CD14-positive monocyte (primary cell): Measurements from ENCODE around the gene RAMP2. TPM values are rescaled to one million over a fixed set of nuclear protein-coding genes. Genes with fewer than 3 reads are reported as not detected.

Source experiments
- DNase-seq, 3 donors: peaks; one replicate each; pipeline ENCODE4 v3.0.0-alpha.2; 2011 to 2022
- H2AFZ ChIP-seq: 2 replicates; pipeline ENCODE4 v1.6.0; 2012; ENCODE audit warnings: mild to moderate bottlenecking, low read depth, low read length, inconsistent platforms; ENCODE audit not compliant: insufficient read depth, poor library complexity, severe bottlenecking
- H3K27ac ChIP-seq, 2 donors: 1 replicate in 1 of 2; 2 replicates in 1 of 2; pipeline ENCODE4 v1.5.1; 2012 to 2013; ENCODE audit warnings: low read length in 2 of 2, control low read depth in 1 of 2, inconsistent platforms in 1 of 2, low read depth in 1 of 2, mild to moderate bottlenecking in 1 of 2
- H3K27me3 ChIP-seq, 2 donors: one replicate each; pipeline versions ENCODE4 v1.6.0 to v1.6.1; 2011 to 2013; ENCODE audit warnings: low read length in 2 of 2; ENCODE audit not compliant: control insufficient read depth in 2 of 2, insufficient read depth in 2 of 2
- H3K36me3 ChIP-seq, 2 donors: replicated peaks in 1 of 2; 1 replicate in 1 of 2; 2 replicates in 1 of 2; pipeline versions ENCODE4 v1.5.1 to v1.6.1; 2012 to 2013; ENCODE audit warnings: low read length in 2 of 2, control low read depth in 1 of 2, inconsistent platforms in 1 of 2, mild to moderate bottlenecking in 1 of 2; ENCODE audit not compliant: insufficient read depth in 2 of 2, control insufficient read depth in 1 of 2
- H3K4me1 ChIP-seq, 2 donors: 1 replicate in 1 of 2; 2 replicates in 1 of 2; pipeline versions ENCODE4 v1.5.1 to v1.6.1; 2012 to 2013; ENCODE audit warnings: low read length in 2 of 2, control low read depth in 1 of 2, inconsistent platforms in 1 of 2, mild to moderate bottlenecking in 1 of 2, moderate library complexity in 1 of 2; ENCODE audit not compliant: insufficient read depth in 2 of 2, control insufficient read depth in 1 of 2
- H3K4me2 ChIP-seq: replicated peaks from 2 replicates; pipeline ENCODE3; 2012; ENCODE audit warnings: low read length, moderate library complexity, mild to moderate bottlenecking; ENCODE audit not compliant: poor library complexity, severe bottlenecking; ENCODE audit errors: extremely low read depth
- H3K4me3 ChIP-seq, 3 experiments: fragments of 200-600 bp in 1 of 3; sonication (generic) in 1 of 3; replicated peaks in 1 of 3; 1 replicate in 2 of 3; 2 replicates in 1 of 3; pipeline ENCODE4 v1.5.1; 2011 to 2013; ENCODE audit warnings: low read length in 3 of 3, mild to moderate bottlenecking in 3 of 3, control low read depth in 2 of 3, low read depth in 2 of 3, inconsistent platforms in 1 of 3, moderate library complexity in 1 of 3
- H3K79me2 ChIP-seq: 2 replicates; pipeline ENCODE4 v1.6.0; 2012; ENCODE audit warnings: mild to moderate bottlenecking, control low read depth, inconsistent platforms, low read length, moderate library complexity; ENCODE audit not compliant: insufficient read depth
- H3K9ac ChIP-seq: 2 replicates; pipeline ENCODE4 v1.6.0; 2017; ENCODE audit warnings: low read length, mild to moderate bottlenecking; ENCODE audit not compliant: insufficient read depth, poor library complexity, severe bottlenecking
- H3K9me3 ChIP-seq, 2 donors: replicated peaks in 1 of 2; 1 replicate in 1 of 2; 2 replicates in 1 of 2; pipeline versions ENCODE4 v1.5.1 to v1.6.1; 2012 to 2013; ENCODE audit warnings: low read length in 2 of 2, control low read depth in 1 of 2; ENCODE audit not compliant: control insufficient read depth in 1 of 2, insufficient read depth in 1 of 2
- H4K20me1 ChIP-seq: 2 replicates; pipeline ENCODE4 v1.6.0; 2012; ENCODE audit warnings: mild to moderate bottlenecking, low read length, control low read depth, moderate library complexity; ENCODE audit not compliant: insufficient read depth
- H3K27ac Mint-ChIP-seq, 7 donors: one replicate each; pipeline ENCODE4 v1.8.0; 2020; ENCODE audit warnings: mild to moderate bottlenecking in 7 of 7, mixed read lengths in 7 of 7, moderate library complexity in 6 of 7, inconsistent platforms in 2 of 7
- H3K27me3 Mint-ChIP-seq, 3 donors: one replicate each; pipeline ENCODE4 v1.8.0; 2021 to 2022; ENCODE audit warnings: low read depth in 3 of 3, mild to moderate bottlenecking in 3 of 3, mixed read lengths in 3 of 3, moderate library complexity in 3 of 3, inconsistent platforms in 1 of 3
- H3K36me3 Mint-ChIP-seq, 2 donors: one replicate each; pipeline ENCODE4 v1.8.0; 2020; ENCODE audit warnings: mixed read lengths in 2 of 2, inconsistent platforms in 1 of 2, mild to moderate bottlenecking in 1 of 2
- H3K4me1 Mint-ChIP-seq: one replicate; pipeline ENCODE4 v1.8.0; 2020; ENCODE audit warnings: mild to moderate bottlenecking, mixed read lengths
- H3K4me3 Mint-ChIP-seq, 2 donors: one replicate each; pipeline ENCODE4 v1.8.0; 2020; ENCODE audit warnings: mild to moderate bottlenecking in 2 of 2, mixed read lengths in 2 of 2, moderate library complexity in 1 of 2
- H3K9me3 Mint-ChIP-seq, 7 donors: one replicate each; pipeline ENCODE4 v1.8.0; 2020 to 2022; ENCODE audit warnings: mixed read lengths in 7 of 7, mild to moderate bottlenecking in 6 of 7, moderate library complexity in 6 of 7, inconsistent platforms in 2 of 7
- CTCF ChIP-seq: fragments of 200-600 bp; IDR thresholded peaks from one replicate; pipeline ENCODE4 v1.8.0; 2022; ENCODE audit warnings: antibody characterized with exemption, mild to moderate bottlenecking
- whole genome bisulfite sequencing: methylation state at CpG from one replicate; pipeline ENCODE4 v1.1.5; 2013; ENCODE audit warnings: missing lambda C conversion rate; ENCODE audit not compliant: insufficient coverage; 5-methylcytosine and 5-hydroxymethylcytosine counted together
- intact Hi-C, 2 donors: fragments of 100-400 bp; cut with micrococcal nuclease; formaldehyde crosslinking; loops; one replicate each; pipeline versions ENCODE4 v1.15.0 to v1.15.1; 2023
- polyA plus RNA-seq, 3 donors: library from polyadenylated mRNA; depleted of rRNA in 1 of 3; unstranded in 2 of 3; stranded (reverse) in 1 of 3; fragments of 300-500 nt in 2 of 3; fragments of >200 nt in 1 of 3; fragmentation: Illumina TruSeq in 2 of 3; gene quantifications; 1 replicate in 2 of 3; 2 replicates in 1 of 3; pipeline ENCODE4 v1.2.3, GENCODE V29; 2012 to 2021

RAMP2 gene
- polyA plus RNA-seq, 3 donors = not detected

GRCh38 chr17:42748908-42749798 lies 11.9 kb upstream of the RAMP2 start:
- Histone ChIP-seq H2AFZ (no peak overlapping the region), H3K27ac (no peak overlapping the region), H3K9ac (no peak overlapping the region), H3K4me2 (no peak overlapping the region), H4K20me1 (no peaks in the 10 kb centered on the region), H3K9me3 (no peaks in the 10 kb centered on the region), H3K36me3 (no peaks in the 10 kb centered on the region), H3K4me3 (no peak overlapping the region), H3K79me2 (peaks cover 6% of the 10 kb centered on the region), H3K4me1 (peaks cover 25 to 27% of the 10 kb centered on the region in 2 donors), H3K27me3 (peaks cover 0 to 8% of the 10 kb centered on the region in 2 donors)
- no peak for DNase-seq
- H3K27ac Mint-ChIP-seq = peak overlapping the region in 1 of 7 donors; percentile 47
- H3K4me3 Mint-ChIP-seq = no peak overlapping the region
- peaks cover 14 to 26% (median 23%) of the 10 kb centered on the region in 3 donors for H3K27me3 Mint-ChIP-seq
- WGBS = 96% methylated on average over 7 of the region's 11 CpGs
- intact Hi-C loops = no loop called here
- no peaks in the 10 kb centered on the region for H3K36me3 Mint-ChIP-seq
- no peak for TF ChIP-seq CTCF
- H3K9me3 Mint-ChIP-seq = peaks cover 0 to 3% (median 0%) of the 10 kb centered on the region in 7 donors
- peaks cover 16% of the 10 kb centered on the region for H3K4me1 Mint-ChIP-seq

- H3K4me2 ChIP-seq = peak overlapping the region; percentile 47
- H4K20me1 ChIP-seq = no peaks in the 10 kb centered on the region
- no peak overlapping the region for H2AFZ ChIP-seq
- intact Hi-C loops = no loop called here
- peak overlapping the region in 1 of 2 donors; percentile 41 for H3K4me3 Mint-ChIP-seq
- H3K36me3 ChIP-seq = no peaks in the 10 kb centered on the region
- peaks cover 0 to 1% (median 0%) of the 10 kb centered on the region in 7 donors for H3K9me3 Mint-ChIP-seq
- TF ChIP-seq CTCF = no peak
- no CpG with 5 or more reads among the region's 3 CpGs for WGBS
- peaks cover 10% of the 10 kb centered on the region for H3K4me1 Mint-ChIP-seq
- H3K9me3 ChIP-seq = no peaks in the 10 kb centered on the region
- no peak overlapping the region for H3K9ac ChIP-seq
- peak overlapping the region in 4 of 7 donors; percentile 13 to 83 (median 66) for H3K27ac Mint-ChIP-seq
- H3K36me3 Mint-ChIP-seq = no peaks in the 10 kb centered on the region
- DNase-seq = peak; percentile 27 to 54 (median 38)
- peaks cover 17 to 18% of the 10 kb centered on the region in 2 donors for H3K4me1 ChIP-seq
- no peaks in the 10 kb centered on the region for H3K79me2 ChIP-seq
- H3K4me3 ChIP-seq = peak overlapping the region in 1 of 3 experiments; percentile 50
- peak overlapping the region in 1 of 2 donors; percentile 36 for H3K27ac ChIP-seq
- H3K27me3 Mint-ChIP-seq = peaks cover 14 to 34% (median 24%) of the 10 kb centered on the region in 3 donors
- peaks cover 0 to 6% of the 10 kb centered on the region in 2 donors for H3K27me3 ChIP-seq
Measured at GRCh38 chr17:42750739-42751344, 10.2 kb upstream of the RAMP2 start.
